LNCaP clone FGC (cell line): Measurements from ENCODE around the gene ZSWIM8.
A peak's percentile ranks its signal among the peaks of the same experiment; 100 is the strongest.
"Not testable (repeated sequence)": the region's sequence is repeated elsewhere in the genome, so short reads cannot be mapped to it uniquely, and the experiment has no call there.

Source experiments
- DNase-seq: peaks from one replicate; pipeline ENCODE4 v3.0.0-alpha.2; 2011; ENCODE audit warnings: low read depth
- H3K4me3 ChIP-seq: 2 replicates; pipeline ENCODE4 v1.5.1; 2011; ENCODE audit warnings: mild to moderate bottlenecking, low read depth, low read length, control low read depth
- TF ChIP-seq, protein P1 (sequence below): IDR thresholded peaks from 2 replicates; pipeline ENCODE4 v1.5.1; 2012; ENCODE audit warnings: mild to moderate bottlenecking; ENCODE audit not compliant: control insufficient read depth, insufficient read depth; ENCODE audit errors: extremely low read depth

ZSWIM8 gene

DNA sequence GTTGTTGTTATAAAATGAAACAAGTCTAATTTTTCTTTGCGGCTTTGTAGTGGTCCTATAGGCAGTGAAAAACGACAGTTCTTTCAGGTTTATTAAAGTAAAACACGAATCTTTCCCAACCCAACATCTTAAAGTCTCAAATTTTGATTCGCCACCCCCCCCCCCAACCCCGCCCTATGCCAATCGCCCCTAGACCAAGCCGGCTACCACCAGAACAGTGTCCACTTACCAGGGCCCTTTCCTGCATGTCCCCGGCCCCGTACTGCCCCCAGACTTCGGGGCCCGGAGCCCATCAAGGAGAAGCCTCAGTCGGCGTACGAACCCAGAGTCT lies 3.9 kb upstream of the ZSWIM8 start:
- H3K4me3 ChIP-seq = peak overlapping the region; percentile 98
- TF ChIP-seq, protein P1, sequence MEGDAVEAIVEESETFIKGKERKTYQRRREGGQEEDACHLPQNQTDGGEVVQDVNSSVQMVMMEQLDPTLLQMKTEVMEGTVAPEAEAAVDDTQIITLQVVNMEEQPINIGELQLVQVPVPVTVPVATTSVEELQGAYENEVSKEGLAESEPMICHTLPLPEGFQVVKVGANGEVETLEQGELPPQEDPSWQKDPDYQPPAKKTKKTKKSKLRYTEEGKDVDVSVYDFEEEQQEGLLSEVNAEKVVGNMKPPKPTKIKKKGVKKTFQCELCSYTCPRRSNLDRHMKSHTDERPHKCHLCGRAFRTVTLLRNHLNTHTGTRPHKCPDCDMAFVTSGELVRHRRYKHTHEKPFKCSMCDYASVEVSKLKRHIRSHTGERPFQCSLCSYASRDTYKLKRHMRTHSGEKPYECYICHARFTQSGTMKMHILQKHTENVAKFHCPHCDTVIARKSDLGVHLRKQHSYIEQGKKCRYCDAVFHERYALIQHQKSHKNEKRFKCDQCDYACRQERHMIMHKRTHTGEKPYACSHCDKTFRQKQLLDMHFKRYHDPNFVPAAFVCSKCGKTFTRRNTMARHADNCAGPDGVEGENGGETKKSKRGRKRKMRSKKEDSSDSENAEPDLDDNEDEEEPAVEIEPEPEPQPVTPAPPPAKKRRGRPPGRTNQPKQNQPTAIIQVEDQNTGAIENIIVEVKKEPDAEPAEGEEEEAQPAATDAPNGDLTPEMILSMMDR = no peak

GRCh38 chr10:73781879-73782748 lies 3.3 kb upstream of the ZSWIM8 start, which contains the start of gene CHCHD1:
Gene CHCHD1 (plus strand): TSS chr10:73782048. CDS start chr10:73782076, 28 bp downstream.
- peak; percentile 72 for DNase-seq
- TF ChIP-seq, protein P1 = no peak
- H3K4me3 ChIP-seq = peak within 1 kb of the TSS; percentile 98

More for the DNA sequence above, 3.9 kb upstream of the ZSWIM8 start:
- DNase-seq = no peak

- DNase-seq = no peak
- TF ChIP-seq, protein P1 = no peak
- H3K4me3 ChIP-seq = peak overlapping the region; percentile 98
These were observed 2.7 kb upstream of the ZSWIM8 start for GRCh38 chr10:73782749-73783085.

GRCh38 chr10:73785721-73786511 lies 510 bp downstream of the ZSWIM8 start:
- TF ChIP-seq, protein P1 = no peak
- peak; percentile 28 for DNase-seq
- H3K4me3 ChIP-seq = peak overlapping the region; percentile 89

DNA sequence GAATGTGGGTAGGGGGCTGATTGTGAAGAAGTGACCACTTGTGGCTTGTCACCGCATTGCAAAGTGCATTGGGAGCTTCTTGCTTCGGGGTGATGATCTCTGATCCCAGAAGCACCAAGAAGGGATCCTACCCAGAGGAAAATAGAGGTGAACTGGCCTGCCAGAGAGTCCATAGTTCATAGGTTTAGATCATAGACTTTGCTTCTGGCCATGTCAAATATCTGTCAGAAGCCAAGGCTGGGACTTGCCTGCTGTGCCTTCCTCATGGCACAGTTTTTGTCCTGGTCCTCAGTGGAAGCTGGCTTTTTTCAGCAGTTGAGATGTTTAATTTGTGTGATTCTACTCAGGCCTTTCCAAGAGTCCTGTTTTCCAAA lies 1.1 kb downstream of the ZSWIM8 start:
- DNase-seq = no peak
- H3K4me3 ChIP-seq = peak overlapping the region; percentile 89
- TF ChIP-seq, protein P1 = 0 out of 2 replicates have a peak, but pooled peaks have one; percentile 8

GRCh38 chr10:73787031-73787800 lies 1.8 kb downstream of the ZSWIM8 start:
- not testable (repeated sequence) for DNase-seq
- peak overlapping the region; percentile 89 for H3K4me3 ChIP-seq
